Stomach smooth muscle (tissue), 2 donors: ENCODE measurements around the gene DLX1.
"Not testable (repeated sequence)": the region's sequence is repeated elsewhere in the genome, so short reads cannot be mapped to it uniquely, and the experiment has no call there.

Experiments
- H3K27ac ChIP-seq: one replicate; pipeline ENCODE4 v1.7.0; 2013; ENCODE audit warnings: mild to moderate bottlenecking, low read length, inconsistent platforms
- H3K27me3 ChIP-seq, 2 donors: one replicate each; pipeline ENCODE4 v1.7.0; 2013; ENCODE audit warnings: low read length in 2 of 2; ENCODE audit not compliant: insufficient read depth in 2 of 2, control insufficient read depth in 1 of 2
- H3K36me3 ChIP-seq, 2 donors: one replicate each; pipeline ENCODE4 v1.7.0; 2013; ENCODE audit warnings: low read length in 2 of 2; ENCODE audit not compliant: control insufficient read depth in 2 of 2, insufficient read depth in 2 of 2
- H3K4me1 ChIP-seq: one replicate; pipeline ENCODE4 v1.7.0; 2013; ENCODE audit warnings: low read length; ENCODE audit not compliant: control insufficient read depth, insufficient read depth
- H3K4me3 ChIP-seq, 2 donors: one replicate each; pipeline ENCODE4 v1.7.0; 2013; ENCODE audit warnings: low read length in 2 of 2
- H3K9ac ChIP-seq, 2 donors: one replicate each; pipeline ENCODE4 v1.7.0; 2013; ENCODE audit warnings: low read length in 2 of 2, mild to moderate bottlenecking in 1 of 2
- H3K9me3 ChIP-seq, 2 donors: one replicate each; pipeline ENCODE4 v1.7.0; 2013; ENCODE audit warnings: low read length in 2 of 2; ENCODE audit not compliant: control insufficient read depth in 2 of 2
- donor health status: healthy.
- donor health status: Pancreatic carcinoma.

The DLX1 gene

DNA sequence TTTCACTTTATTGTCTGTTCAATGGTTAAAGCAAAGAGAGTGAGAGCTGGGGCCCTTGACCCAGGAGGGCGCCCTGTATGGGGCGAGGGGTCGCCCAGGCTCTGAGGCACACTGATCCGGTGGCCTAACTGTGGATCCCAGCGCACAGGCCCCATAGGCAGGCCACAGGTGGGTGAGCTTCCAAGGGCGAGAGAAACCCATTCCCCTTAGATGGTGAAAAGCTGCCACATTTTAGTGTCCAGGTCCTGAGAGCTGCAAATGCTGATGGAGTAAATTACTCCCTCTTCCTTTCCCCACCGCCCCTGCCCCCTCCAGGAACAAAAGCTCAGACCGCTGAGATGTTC is 23.3 kb downstream of the DLX1 start:
- Histone ChIP-seq H3K4me1 (peaks cover 16% of the 10 kb centered on the region), H3K9ac (no peak overlapping the region), H3K9me3 (peaks cover 0 to under 1% of the 10 kb centered on the region in 2 donors), H3K27me3 (peaks cover 60 to 63% of the 10 kb centered on the region in 2 donors), H3K4me3 (no peak overlapping the region), H3K27ac (no peak overlapping the region), H3K36me3 (no peaks in the 10 kb centered on the region)

DNA sequence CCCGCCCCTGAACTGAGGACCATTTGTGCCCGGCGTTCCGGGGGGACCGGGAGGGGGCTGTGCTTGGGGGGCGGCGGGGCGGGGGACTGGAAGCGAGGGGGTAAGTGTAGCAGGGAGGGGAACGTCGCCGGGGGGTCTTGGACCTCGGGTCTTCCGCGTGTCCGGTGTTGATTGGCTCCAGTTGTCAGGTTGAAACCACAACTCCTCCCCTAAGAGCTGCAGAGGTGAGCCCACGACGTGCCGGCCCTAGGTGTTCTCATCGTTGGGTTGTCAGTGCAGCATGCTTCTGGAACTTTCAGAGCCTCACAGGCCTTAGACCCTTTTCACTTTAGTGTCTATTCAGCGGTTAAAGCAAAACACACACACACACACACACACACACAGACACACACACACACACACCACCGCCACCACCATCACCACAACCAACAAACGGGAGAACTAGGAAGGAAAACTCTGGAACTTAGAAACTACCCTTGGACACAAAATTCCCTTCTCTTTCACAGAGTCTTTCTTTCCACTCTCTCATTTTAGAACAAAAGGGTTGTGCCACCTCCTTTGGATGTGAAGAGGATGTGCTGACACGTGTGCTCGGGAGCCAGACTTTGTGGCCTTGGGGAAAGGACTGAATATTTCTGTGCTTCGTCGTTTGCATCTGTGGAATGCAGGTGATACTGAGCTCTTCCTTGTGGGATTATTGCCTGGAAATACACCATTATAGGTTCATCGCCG is 24.1 kb downstream of the DLX1 start:
- H3K9me3 ChIP-seq = no peaks in the 10 kb centered on the region
- H3K36me3 ChIP-seq = no peaks in the 10 kb centered on the region
- H3K27me3 ChIP-seq = peaks cover 54 to 55% of the 10 kb centered on the region in 2 donors
- no peak overlapping the region for H3K9ac ChIP-seq
- no peak overlapping the region for H3K4me3 ChIP-seq
- peaks cover 16% of the 10 kb centered on the region for H3K4me1 ChIP-seq
- H3K27ac ChIP-seq = no peak overlapping the region

DNA sequence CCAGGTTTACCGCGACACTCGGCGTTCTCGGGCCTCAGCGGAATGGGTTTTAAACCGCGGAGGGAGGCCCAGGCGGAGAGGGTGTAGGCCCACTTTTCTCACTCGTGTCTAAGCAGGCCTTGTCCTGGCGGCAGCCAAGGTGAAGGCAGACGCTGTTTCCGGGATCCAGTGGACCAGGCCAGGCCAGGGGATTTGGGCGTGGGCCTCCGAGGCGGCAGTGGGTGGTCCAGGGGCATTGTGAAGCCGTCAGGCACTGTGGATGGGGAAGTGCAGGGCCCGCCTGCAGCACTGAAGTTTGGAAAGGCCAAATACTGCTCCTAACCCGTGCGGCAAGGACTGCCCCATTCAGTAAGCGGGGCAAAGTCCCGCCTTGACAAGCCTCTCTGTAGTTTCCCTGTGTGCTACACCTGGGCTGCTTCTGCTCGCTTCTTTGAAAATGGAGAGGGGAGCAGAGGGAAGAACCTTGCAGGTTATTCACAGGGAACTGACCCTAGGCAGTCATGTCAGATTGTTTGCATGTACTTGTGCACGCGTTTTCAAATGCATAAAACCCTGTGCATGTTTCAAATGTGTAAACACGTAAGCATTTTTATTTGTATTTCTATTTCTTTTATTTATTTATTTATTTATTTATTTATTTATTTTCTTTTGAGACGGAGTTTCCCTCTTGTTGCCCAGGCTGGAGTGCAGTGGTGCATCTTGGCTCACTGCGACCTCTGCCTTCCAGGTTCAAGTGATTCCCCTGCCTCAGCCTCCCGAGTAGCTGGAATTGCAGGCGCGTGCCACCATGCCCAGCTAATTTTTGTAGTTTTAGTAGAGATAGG is 24.9 kb downstream of the DLX1 start:
- H3K27me3 ChIP-seq = peaks cover 46 to 49% of the 10 kb centered on the region in 2 donors
- no peaks in the 10 kb centered on the region for H3K36me3 ChIP-seq
- no peak overlapping the region for H3K27ac ChIP-seq
- peaks cover 16% of the 10 kb centered on the region for H3K4me1 ChIP-seq
- no peak overlapping the region for H3K9ac ChIP-seq
- no peaks in the 10 kb centered on the region for H3K9me3 ChIP-seq
- no peak overlapping the region for H3K4me3 ChIP-seq

GRCh38 chr2:172113617-172114016 is 28.3 kb downstream of the DLX1 start:
- no peak overlapping the region for H3K27ac ChIP-seq
- H3K9ac ChIP-seq = no peak overlapping the region
- H3K36me3 ChIP-seq = no peaks in the 10 kb centered on the region
- no peak overlapping the region for H3K4me3 ChIP-seq
- peaks cover 17 to 18% of the 10 kb centered on the region in 2 donors for H3K27me3 ChIP-seq
- H3K9me3 ChIP-seq = no peaks in the 10 kb centered on the region
- H3K4me1 ChIP-seq = no peaks in the 10 kb centered on the region

DNA sequence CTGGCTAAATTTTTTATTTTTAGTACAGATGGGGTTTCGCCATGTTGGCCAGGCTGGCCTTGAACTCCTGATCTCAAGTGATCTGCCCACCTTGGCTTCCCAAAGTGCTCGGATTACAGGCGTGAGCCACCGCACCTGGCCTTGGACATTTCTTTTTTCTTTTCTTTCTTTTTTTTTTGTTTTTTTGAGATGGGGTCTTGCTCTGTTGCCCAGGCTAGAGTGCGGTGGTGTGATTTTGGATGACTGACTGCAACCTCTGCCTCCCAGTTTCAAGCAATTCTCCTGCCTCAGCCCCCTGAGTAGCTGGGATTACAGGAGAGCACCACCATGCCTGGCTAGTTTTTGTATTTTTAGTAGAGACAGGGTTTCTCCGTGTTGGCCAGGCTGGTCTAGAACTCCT is 28.9 kb downstream of the DLX1 start:
- not testable (repeated sequence) for H3K9me3 ChIP-seq, H3K4me1 ChIP-seq
- H3K27me3 ChIP-seq = peaks cover 15% of the 10 kb centered on the region in 2 donors

DNA sequence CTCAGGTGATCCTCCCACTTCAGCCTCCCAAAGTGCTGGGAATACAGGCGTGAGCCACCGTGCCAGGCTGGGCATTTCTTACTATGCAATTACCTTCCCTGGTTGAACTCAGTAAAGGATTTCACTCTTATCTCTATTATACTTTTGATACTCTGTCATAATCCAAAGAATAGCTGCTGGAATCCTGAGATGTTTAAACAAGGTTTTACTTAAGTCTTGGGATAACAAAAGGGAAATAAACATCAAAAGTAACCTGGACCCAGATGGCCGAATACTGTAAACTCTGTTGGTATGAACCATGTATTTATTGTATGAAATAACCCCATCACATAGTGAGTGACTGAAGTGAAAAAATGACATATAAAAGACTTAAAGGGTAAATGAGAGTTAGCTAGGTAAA is 29.3 kb downstream of the DLX1 start:
- peaks cover 11 to 12% of the 10 kb centered on the region in 2 donors for H3K27me3 ChIP-seq
- no peaks in the 10 kb centered on the region for H3K4me1 ChIP-seq
- no peaks in the 10 kb centered on the region for H3K9me3 ChIP-seq
- no peak overlapping the region for H3K27ac ChIP-seq
- H3K36me3 ChIP-seq = no peaks in the 10 kb centered on the region
- H3K4me3 ChIP-seq = no peak overlapping the region
- no peak overlapping the region for H3K9ac ChIP-seq

More for the DNA sequence above, 28.9 kb downstream of the DLX1 start:
- H3K27ac ChIP-seq, H3K4me3 ChIP-seq, H3K36me3 ChIP-seq, H3K9ac ChIP-seq: not testable (repeated sequence)

DNA sequence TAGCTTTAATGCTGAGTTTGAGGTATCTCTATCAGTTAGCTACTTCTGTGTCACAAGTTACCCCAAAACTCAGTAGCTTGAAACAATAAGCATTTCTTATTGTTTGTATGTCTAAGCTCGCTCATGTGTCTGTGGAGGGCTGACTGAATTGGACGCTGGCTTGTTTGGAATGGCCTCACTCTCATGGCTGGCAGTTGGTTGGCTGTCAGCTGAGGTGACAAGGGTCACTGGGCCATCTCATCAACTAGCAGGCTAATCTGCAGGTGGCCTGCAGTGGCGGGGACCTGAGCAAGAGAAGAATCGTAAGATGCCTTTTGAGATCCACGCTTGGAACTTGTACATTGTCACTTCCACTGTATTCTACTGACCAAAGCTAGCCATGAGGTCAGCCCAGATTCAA is 30.8 kb downstream of the DLX1 start:
- Histone ChIP-seq H3K9me3 (no peaks in the 10 kb centered on the region), H3K4me3 (no peak overlapping the region), H3K9ac (no peak overlapping the region), H3K4me1 (no peaks in the 10 kb centered on the region), H3K27ac (no peak overlapping the region), H3K27me3 (peaks cover 4 to 5% of the 10 kb centered on the region in 2 donors), H3K36me3 (no peaks in the 10 kb centered on the region)

DNA sequence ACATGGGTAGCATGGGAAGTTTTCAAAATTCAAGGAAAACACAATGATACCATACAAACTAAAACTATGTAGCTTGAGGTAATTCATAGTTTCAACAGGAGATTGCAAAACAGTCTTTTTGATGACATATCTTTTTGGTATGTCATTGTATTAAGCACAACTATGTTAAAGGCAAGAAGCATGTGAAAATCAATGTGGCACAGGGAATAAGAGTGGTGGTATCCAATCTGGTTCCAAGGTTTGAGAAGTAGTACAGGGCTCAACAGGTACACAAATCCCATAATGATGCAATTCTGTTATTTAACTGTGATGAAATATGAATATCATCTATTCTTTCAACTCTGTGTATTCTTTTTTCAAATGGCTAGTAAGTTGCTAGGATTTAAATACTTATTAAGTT is 33.8 kb downstream of the DLX1 start:
- H3K4me3 ChIP-seq = no peak overlapping the region
- no peaks in the 10 kb centered on the region for H3K4me1 ChIP-seq
- no peak overlapping the region for H3K27ac ChIP-seq
- H3K27me3 ChIP-seq = peaks cover 2 to 4% of the 10 kb centered on the region in 2 donors
- no peaks in the 10 kb centered on the region for H3K9me3 ChIP-seq
- H3K36me3 ChIP-seq = no peaks in the 10 kb centered on the region
- H3K9ac ChIP-seq = no peak overlapping the region

GRCh38 chr2:172120118-172120517 is 34.8 kb downstream of the DLX1 start:
- H3K36me3 ChIP-seq = no peaks in the 10 kb centered on the region
- H3K9ac ChIP-seq = no peak overlapping the region
- no peak overlapping the region for H3K27ac ChIP-seq
- H3K4me1 ChIP-seq = no peaks in the 10 kb centered on the region
- no peaks in the 10 kb centered on the region for H3K9me3 ChIP-seq
- no peak overlapping the region for H3K4me3 ChIP-seq
- H3K27me3 ChIP-seq = peaks cover 0 to 4% of the 10 kb centered on the region in 2 donors

DNA sequence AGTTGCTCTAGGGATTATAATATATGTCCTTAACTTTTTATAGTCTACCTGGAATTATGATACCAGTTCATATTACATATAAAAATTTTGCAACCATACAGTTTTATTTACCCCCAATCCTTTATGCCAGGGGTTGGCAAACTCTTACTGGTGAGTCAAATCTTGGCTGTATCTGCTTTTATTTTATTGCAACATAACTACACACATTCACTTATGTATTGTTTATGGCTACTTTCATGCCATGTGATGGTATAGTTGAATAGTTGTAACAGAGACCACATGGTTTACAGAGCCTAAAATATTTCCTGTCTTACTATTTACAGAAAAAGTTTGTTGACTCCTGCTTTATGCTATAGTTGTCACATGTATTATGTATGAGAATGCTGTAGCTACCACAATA is 43.2 kb downstream of the DLX1 start:
- no peaks in the 10 kb centered on the region for H3K36me3 ChIP-seq
- H3K27me3 ChIP-seq = no peaks in the 10 kb centered on the region

DNA sequence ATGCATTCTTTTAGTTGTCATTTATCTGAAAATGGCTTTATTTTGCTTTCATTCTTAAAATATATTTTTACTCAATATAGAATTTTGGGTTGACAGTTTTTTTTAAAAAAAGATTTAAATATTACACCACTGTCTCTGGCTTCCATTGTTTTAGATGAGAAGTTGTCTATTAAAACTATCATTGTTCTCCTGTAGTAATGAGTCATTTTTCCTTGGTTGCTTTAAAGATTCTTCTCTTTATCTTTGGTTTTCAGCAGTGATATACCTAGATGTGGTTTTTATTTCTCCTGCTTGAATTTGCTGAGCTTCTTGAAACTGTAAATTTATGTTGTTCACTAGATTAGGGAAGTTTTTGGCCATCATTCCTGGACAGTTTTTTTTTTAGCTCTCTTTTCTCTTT is 44.1 kb downstream of the DLX1 start:
- no peaks in the 10 kb centered on the region for H3K36me3 ChIP-seq
- no peak overlapping the region for H3K9ac ChIP-seq

More for the DNA sequence above, 43.2 kb downstream of the DLX1 start:
- H3K9me3 ChIP-seq = no peaks in the 10 kb centered on the region
- H3K9ac ChIP-seq = no peak overlapping the region
- H3K4me3 ChIP-seq = no peak overlapping the region
- no peaks in the 10 kb centered on the region for H3K4me1 ChIP-seq
- H3K27ac ChIP-seq = no peak overlapping the region

More for the DNA sequence above, 44.1 kb downstream of the DLX1 start:
- no peaks in the 10 kb centered on the region for H3K27me3 ChIP-seq
- H3K9me3 ChIP-seq = no peaks in the 10 kb centered on the region
- H3K4me1 ChIP-seq = no peaks in the 10 kb centered on the region
- no peak overlapping the region for H3K4me3 ChIP-seq
- no peak overlapping the region for H3K27ac ChIP-seq
